ENCODE measurements around the gene DUSP8.

- TF ChIP-seq CTCF (IDR thresholded peaks at IDR 0.05; ENCODE audit: insufficient read depth, low read length, poor library complexity, severe bottlenecking) (no peak), EZH2phosphoT487 (conservative IDR thresholded peaks at IDR 0.05; ENCODE audit: low read length) (no peak)
Observed at GRCh38 chr11:1543606-1544263, 28.3 kb downstream of the DUSP8 start.

All from SU-DHL-6 (cell line).